NB4 (cell line): ENCODE measurements around the gene FSTL3.

Experiments used
- MAX ChIP-seq: IDR thresholded peaks from 2 replicates; pipeline ENCODE4 v1.6.1; 2011; ENCODE audit warnings: low read depth, low read length
- MYC ChIP-seq: IDR thresholded peaks from 2 replicates; pipeline ENCODE4 v1.6.1; 2011; ENCODE audit warnings: low read depth, low read length
- POLR2A ChIP-seq: IDR thresholded peaks from 2 replicates; pipeline ENCODE4 v1.6.1; 2011; ENCODE audit warnings: mild to moderate bottlenecking; ENCODE audit not compliant: insufficient read length; ENCODE audit errors: extremely low read depth
- TF ChIP-seq, protein P1 (sequence below): IDR thresholded peaks from one replicate; pipeline ENCODE4 v1.5.1; 2012; ENCODE audit warnings: low read depth, low read length

- TF ChIP-seq POLR2A (no peak), MYC (no peak), MAX (no peak)
- TF ChIP-seq, protein P1, sequence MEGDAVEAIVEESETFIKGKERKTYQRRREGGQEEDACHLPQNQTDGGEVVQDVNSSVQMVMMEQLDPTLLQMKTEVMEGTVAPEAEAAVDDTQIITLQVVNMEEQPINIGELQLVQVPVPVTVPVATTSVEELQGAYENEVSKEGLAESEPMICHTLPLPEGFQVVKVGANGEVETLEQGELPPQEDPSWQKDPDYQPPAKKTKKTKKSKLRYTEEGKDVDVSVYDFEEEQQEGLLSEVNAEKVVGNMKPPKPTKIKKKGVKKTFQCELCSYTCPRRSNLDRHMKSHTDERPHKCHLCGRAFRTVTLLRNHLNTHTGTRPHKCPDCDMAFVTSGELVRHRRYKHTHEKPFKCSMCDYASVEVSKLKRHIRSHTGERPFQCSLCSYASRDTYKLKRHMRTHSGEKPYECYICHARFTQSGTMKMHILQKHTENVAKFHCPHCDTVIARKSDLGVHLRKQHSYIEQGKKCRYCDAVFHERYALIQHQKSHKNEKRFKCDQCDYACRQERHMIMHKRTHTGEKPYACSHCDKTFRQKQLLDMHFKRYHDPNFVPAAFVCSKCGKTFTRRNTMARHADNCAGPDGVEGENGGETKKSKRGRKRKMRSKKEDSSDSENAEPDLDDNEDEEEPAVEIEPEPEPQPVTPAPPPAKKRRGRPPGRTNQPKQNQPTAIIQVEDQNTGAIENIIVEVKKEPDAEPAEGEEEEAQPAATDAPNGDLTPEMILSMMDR = no peak
Measured at GRCh38 chr19:686589-687297, 10.6 kb downstream of the FSTL3 start.
